HepG2 (cell line): Measurements from ENCODE around the gene FYB2.

Experiments
- CTCF ChIP-seq: sonication (generic); formaldehyde crosslinking; IDR thresholded peaks from 2 replicates; pipeline ENCODE4 v1.5.0; 2020; ENCODE audit warnings: mild to moderate bottlenecking, missing genetic modification reagents, moderate library complexity
- E2F5 ChIP-seq: sonication (generic); formaldehyde crosslinking; conservative IDR thresholded peaks from 2 replicates; pipeline ENCODE4 v1.4.0; 2020; ENCODE audit warnings: missing genetic modification reagents
- JUND ChIP-seq: sonication (generic); formaldehyde crosslinking; IDR thresholded peaks from 2 replicates; pipeline ENCODE4 v1.8.0; 2022; ENCODE audit warnings: mild to moderate bottlenecking, missing genetic modification reagents
- NR2F6 ChIP-seq, 2 experiments: IDR thresholded peaks; 2 replicates each; pipeline ENCODE4 v1.6.1; 2016; ENCODE audit warnings: antibody characterized with exemption in 1 of 2, mild to moderate bottlenecking in 1 of 2
- POLR2A ChIP-seq, 2 experiments: IDR thresholded peaks; 2 replicates each; pipeline ENCODE4 v1.6.1; 2011; ENCODE audit warnings: low read depth in 2 of 2, low read length in 2 of 2, mild to moderate bottlenecking in 1 of 2, moderate library complexity in 1 of 2; ENCODE audit not compliant: insufficient read depth in 1 of 2
- SNAPC2 ChIP-seq: sonication (generic); formaldehyde crosslinking; IDR thresholded peaks from 2 replicates; pipeline ENCODE4 v1.8.1; 2022; ENCODE audit warnings: mild to moderate bottlenecking, missing genetic modification reagents
- SOX6 ChIP-seq, 2 experiments: fragments of 450-650 bp in 1 of 2; sonication (generic) in 1 of 2; formaldehyde crosslinking in 1 of 2; IDR thresholded peaks; 2 replicates each; pipeline versions ENCODE4 v1.4.0 to v1.6.1; 2017 to 2020; ENCODE audit warnings: antibody characterized with exemption in 1 of 2, mild to moderate bottlenecking in 1 of 2, missing genetic modification reagents in 1 of 2
- THAP8 ChIP-seq: sonication (generic); formaldehyde crosslinking; IDR thresholded peaks from 2 replicates; pipeline ENCODE4 v1.5.1; 2020; ENCODE audit warnings: missing genetic modification reagents, mild to moderate bottlenecking, borderline replicate concordance
- ZBTB7A ChIP-seq: sonication (generic); formaldehyde crosslinking; IDR thresholded peaks from 2 replicates; pipeline ENCODE4 v1.8.0; 2022; ENCODE audit warnings: mild to moderate bottlenecking, missing genetic modification reagents
- ZNF234 ChIP-seq: sonication (generic); formaldehyde crosslinking; conservative IDR thresholded peaks from 2 replicates; pipeline ENCODE4 v1.5.1; 2020; ENCODE audit warnings: mild to moderate bottlenecking, missing genetic modification reagents
- ZNF383 ChIP-seq: sonication (generic); formaldehyde crosslinking; IDR thresholded peaks from 2 replicates; pipeline ENCODE4 v1.4.0; 2020; ENCODE audit warnings: missing genetic modification reagents, mild to moderate bottlenecking, borderline replicate concordance
- TF ChIP-seq, protein P1 (sequence below): sonication (generic); formaldehyde crosslinking; IDR thresholded peaks from 2 replicates; pipeline ENCODE4 v1.8.1; 2022; ENCODE audit warnings: mild to moderate bottlenecking, missing genetic modification reagents

DNA sequence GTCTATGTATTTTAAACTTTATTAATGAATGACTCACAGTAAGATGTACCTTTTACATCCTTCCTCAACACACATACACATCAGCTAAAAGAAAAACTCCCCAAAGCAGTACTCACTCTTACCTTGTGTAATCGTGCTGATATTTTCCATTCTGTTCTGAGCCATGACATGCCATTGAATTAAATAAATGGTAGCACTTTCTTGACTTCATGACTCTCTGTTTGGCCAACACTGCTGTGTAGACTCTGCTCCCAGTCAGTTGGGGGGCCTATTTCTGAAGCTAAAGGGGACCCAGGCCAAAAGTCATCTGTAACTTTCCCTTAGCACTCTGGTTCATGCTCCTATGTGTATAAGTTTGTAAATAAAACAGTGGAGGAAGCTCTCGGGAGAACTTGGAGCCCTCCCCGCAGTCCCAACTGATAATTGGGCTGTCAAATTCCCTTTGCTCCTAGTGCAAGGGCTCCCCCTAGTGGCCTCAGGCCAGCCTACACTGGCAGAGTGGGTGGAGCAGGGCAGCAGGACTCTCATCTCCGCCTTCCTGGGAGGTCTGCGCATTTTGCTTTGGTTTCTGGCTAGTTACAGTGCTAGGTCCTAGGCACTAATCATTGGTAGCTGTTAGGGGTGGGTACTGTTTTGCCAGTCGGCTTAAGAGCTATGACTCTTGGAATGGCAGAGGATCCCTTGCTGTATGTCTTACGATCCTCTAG lies 1.7 kb upstream of the FYB2 start:
- TF ChIP-seq NR2F6 (IDR thresholded peaks at IDR 0.05) = no peak
- TF ChIP-seq NR2F6 (CRISPR knock-in tag; IDR thresholded peaks at IDR 0.05) = no peak
- no peak for TF ChIP-seq ZBTB7A (CRISPR knock-in tag)
- TF ChIP-seq E2F5 (CRISPR knock-in tag) = no peak
- no peak for TF ChIP-seq ZNF234 (CRISPR knock-in tag)
- TF ChIP-seq CTCF (CRISPR knock-in tag) = peak; percentile 97
- no peak for TF ChIP-seq JUND (CRISPR knock-in tag)
- 0 out of 2 replicates have a peak, but pooled peaks have one; percentile 19 for TF ChIP-seq SNAPC2
- TF ChIP-seq SOX6 (IDR thresholded peaks at IDR 0.05) = no peak
- TF ChIP-seq SOX6 (CRISPR knock-in tag; IDR thresholded peaks at IDR 0.05) = no peak
- TF ChIP-seq THAP8 (CRISPR knock-in tag) = no peak
- no peak for TF ChIP-seq POLR2A (IDR thresholded peaks at IDR 0.05; ENCODE audit: insufficient read depth in 1 of 2, low read depth in 2 of 2, low read length in 2 of 2)
- TF ChIP-seq, protein P1, sequence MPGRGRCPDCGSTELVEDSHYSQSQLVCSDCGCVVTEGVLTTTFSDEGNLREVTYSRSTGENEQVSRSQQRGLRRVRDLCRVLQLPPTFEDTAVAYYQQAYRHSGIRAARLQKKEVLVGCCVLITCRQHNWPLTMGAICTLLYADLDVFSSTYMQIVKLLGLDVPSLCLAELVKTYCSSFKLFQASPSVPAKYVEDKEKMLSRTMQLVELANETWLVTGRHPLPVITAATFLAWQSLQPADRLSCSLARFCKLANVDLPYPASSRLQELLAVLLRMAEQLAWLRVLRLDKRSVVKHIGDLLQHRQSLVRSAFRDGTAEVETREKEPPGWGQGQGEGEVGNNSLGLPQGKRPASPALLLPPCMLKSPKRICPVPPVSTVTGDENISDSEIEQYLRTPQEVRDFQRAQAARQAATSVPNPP (CRISPR knock-in tag) = no peak
- TF ChIP-seq ZNF383 (CRISPR knock-in tag) = no peak
